ENCODE data around the gene ABCA12. TPM values are rescaled to one million over a fixed set of nuclear protein-coding genes. Genes with fewer than 3 reads are reported as not detected.
"Not testable (repeated sequence)": the region's sequence is repeated elsewhere in the genome, so short reads cannot be mapped to it uniquely, and the experiment has no call there.

The ABCA12 gene
- total and polyA plus RNA-seq, 2 donors (not counting 3 experiments of a cell fraction or from before 2014, with no cell fraction given) = not detected

GRCh38 chr2:215171151-215171550 lies 32.7 kb upstream of the ABCA12 start:
- H3K27ac ChIP-seq (ENCODE audit: insufficient read depth, low read depth, low read length) = no peak overlapping the region
- intact Hi-C loops (cut with micrococcal nuclease) (no loop called here), dilution Hi-C loops (cut with MboI; ENCODE audit: extremely low pct_ligation_motif_present, low sequenced_read_pairs) (no loop called here)
- POLR2A ChIA-PET = no interaction called here
- CTCF ChIA-PET = no interaction called here
- peak overlapping the region; percentile 55 for H3K4me2 ChIP-seq (ENCODE audit: insufficient read depth, low read length)
- no peak for FAIRE-seq
- no peaks in the 10 kb centered on the region for H3K9me3 ChIP-seq (replicated peaks; ENCODE audit: control insufficient read depth, insufficient read depth, low read length)
- TF ChIP-seq MYC (IDR thresholded peaks at IDR 0.05; ENCODE audit: low read depth, low read length) (no peak), POLR2A (IDR thresholded peaks at IDR 0.05; ENCODE audit: low read depth, low read length) (no peak), GATA2 (IDR thresholded peaks at IDR 0.05; ENCODE audit: insufficient read depth, insufficient read length, low read depth, low read length) (no peak), JUN (IDR thresholded peaks at IDR 0.05; ENCODE audit: borderline replicate concordance, insufficient read depth, insufficient read length, low read depth) (no peak), MAX (IDR thresholded peaks at IDR 0.05; ENCODE audit: insufficient read depth, insufficient read length) (no peak), CTCF (IDR thresholded peaks at IDR 0.05; ENCODE audit: extremely low read depth in 1 of 2, insufficient read depth in 1 of 2, low read depth in 1 of 2, low read length in 2 of 2) (no peak), EZH2 (IDR thresholded peaks at IDR 0.05; ENCODE audit: borderline replicate concordance, low read depth, low read length, severe bottlenecking) (no peak), FOS (IDR thresholded peaks at IDR 0.05; ENCODE audit: borderline replicate concordance, insufficient read depth, low read length) (no peak), POLR2AphosphoS5 (IDR thresholded peaks at IDR 0.05; ENCODE audit: insufficient read depth, low read depth, low read length) (no peak)
- H3K9ac ChIP-seq (replicated peaks; ENCODE audit: extremely low read depth, insufficient read depth, low read length) = no peak overlapping the region
- BruUV-seq (replicated peaks) = no TSS peak
- no peaks in the 10 kb centered on the region for H3K79me2 ChIP-seq (ENCODE audit: control insufficient read depth, insufficient read depth, low read length)
- H3K4me1 ChIP-seq (ENCODE audit: control insufficient read depth, extremely low read depth, insufficient read depth, low read length) = no peaks in the 10 kb centered on the region
- H3K9me1 ChIP-seq (replicated peaks; ENCODE audit: control insufficient read depth, extremely low read depth, insufficient read depth, low read length) = no peaks in the 10 kb centered on the region
- DNase-seq (ENCODE audit: low read depth, low spot score) = no peak
- H4K20me1 ChIP-seq (replicated peaks; ENCODE audit: control insufficient read depth, extremely low read depth, insufficient read depth, low read length) = no peaks in the 10 kb centered on the region
- no peaks in the 10 kb centered on the region for H3K36me3 ChIP-seq (ENCODE audit: control insufficient read depth in 2 of 2, extremely low read depth in 1 of 2, insufficient read depth in 2 of 2, low read length in 2 of 2)
- peak overlapping the region in 1 of 3 experiments; percentile 27 for H3K4me3 ChIP-seq (replicated peaks in 1 of 3; ENCODE audit: insufficient read depth in 1 of 3, low read depth in 1 of 3, low read length in 3 of 3)
- H2AFZ ChIP-seq (ENCODE audit: low read depth, low read length) = peak overlapping the region; percentile 63
- no peaks in the 10 kb centered on the region for H3K27me3 ChIP-seq (ENCODE audit: control insufficient read depth in 2 of 2, insufficient read depth in 2 of 2, low read length in 2 of 2)

GRCh38 chr2:215166505-215166904 lies 28.1 kb upstream of the ABCA12 start:
- H2AFZ ChIP-seq (ENCODE audit: low read depth, low read length); BruUV-seq (replicated peaks); CTCF ChIA-PET; H3K4me1 ChIP-seq (ENCODE audit: control insufficient read depth, extremely low read depth, insufficient read depth, low read length); H3K27ac ChIP-seq (ENCODE audit: insufficient read depth, low read depth, low read length); H3K27me3 ChIP-seq (ENCODE audit: control insufficient read depth in 2 of 2, insufficient read depth in 2 of 2, low read length in 2 of 2); H3K4me2 ChIP-seq (ENCODE audit: insufficient read depth, low read length); H3K9ac ChIP-seq (replicated peaks; ENCODE audit: extremely low read depth, insufficient read depth, low read length); dilution Hi-C loops (cut with MboI; ENCODE audit: extremely low pct_ligation_motif_present, low sequenced_read_pairs); H3K9me1 ChIP-seq (replicated peaks; ENCODE audit: control insufficient read depth, extremely low read depth, insufficient read depth, low read length); H3K4me3 ChIP-seq (replicated peaks in 1 of 3; ENCODE audit: insufficient read depth in 1 of 3, low read depth in 1 of 3, low read length in 3 of 3); POLR2A ChIA-PET; intact Hi-C loops (cut with micrococcal nuclease); DNase-seq (ENCODE audit: low read depth, low spot score); H3K36me3 ChIP-seq (ENCODE audit: control insufficient read depth in 2 of 2, extremely low read depth in 1 of 2, insufficient read depth in 2 of 2, low read length in 2 of 2); H4K20me1 ChIP-seq (replicated peaks; ENCODE audit: control insufficient read depth, extremely low read depth, insufficient read depth, low read length); H3K9me3 ChIP-seq (replicated peaks; ENCODE audit: control insufficient read depth, insufficient read depth, low read length); H3K79me2 ChIP-seq (ENCODE audit: control insufficient read depth, insufficient read depth, low read length); FAIRE-seq: not testable (repeated sequence)

- CTCF ChIA-PET; H3K4me3 ChIP-seq (replicated peaks in 1 of 3; ENCODE audit: insufficient read depth in 1 of 3, low read depth in 1 of 3, low read length in 3 of 3); H3K27me3 ChIP-seq (ENCODE audit: control insufficient read depth in 2 of 2, insufficient read depth in 2 of 2, low read length in 2 of 2); intact Hi-C loops (cut with micrococcal nuclease); H3K9me3 ChIP-seq (replicated peaks; ENCODE audit: control insufficient read depth, insufficient read depth, low read length); H3K9me1 ChIP-seq (replicated peaks; ENCODE audit: control insufficient read depth, extremely low read depth, insufficient read depth, low read length); FAIRE-seq; DNase-seq (ENCODE audit: low read depth, low spot score); H3K4me1 ChIP-seq (ENCODE audit: control insufficient read depth, extremely low read depth, insufficient read depth, low read length); H3K36me3 ChIP-seq (ENCODE audit: control insufficient read depth in 2 of 2, extremely low read depth in 1 of 2, insufficient read depth in 2 of 2, low read length in 2 of 2); H4K20me1 ChIP-seq (replicated peaks; ENCODE audit: control insufficient read depth, extremely low read depth, insufficient read depth, low read length); POLR2A ChIA-PET; H3K4me2 ChIP-seq (ENCODE audit: insufficient read depth, low read length); dilution Hi-C loops (cut with MboI; ENCODE audit: extremely low pct_ligation_motif_present, low sequenced_read_pairs); H3K79me2 ChIP-seq (ENCODE audit: control insufficient read depth, insufficient read depth, low read length); BruUV-seq (replicated peaks); H2AFZ ChIP-seq (ENCODE audit: low read depth, low read length); H3K27ac ChIP-seq (ENCODE audit: insufficient read depth, low read depth, low read length); H3K9ac ChIP-seq (replicated peaks; ENCODE audit: extremely low read depth, insufficient read depth, low read length): not testable (repeated sequence)
These were observed 24.9 kb upstream of the ABCA12 start for GRCh38 chr2:215163319-215163718.

Measured in endothelial cell of umbilical vein (primary cell).